ENCODE results near the gene PDE3A. TPM values are rescaled to one million over a fixed set of nuclear protein-coding genes. Genes with fewer than 3 reads are reported as not detected.

Gene PDE3A
- total and polyA plus RNA-seq, 10 of the 15 experiments (the other 5 are each of a cell fraction or from before 2014, with no cell fraction given) = 0.01 to 2.6 (median 1.5) TPM

DNA sequence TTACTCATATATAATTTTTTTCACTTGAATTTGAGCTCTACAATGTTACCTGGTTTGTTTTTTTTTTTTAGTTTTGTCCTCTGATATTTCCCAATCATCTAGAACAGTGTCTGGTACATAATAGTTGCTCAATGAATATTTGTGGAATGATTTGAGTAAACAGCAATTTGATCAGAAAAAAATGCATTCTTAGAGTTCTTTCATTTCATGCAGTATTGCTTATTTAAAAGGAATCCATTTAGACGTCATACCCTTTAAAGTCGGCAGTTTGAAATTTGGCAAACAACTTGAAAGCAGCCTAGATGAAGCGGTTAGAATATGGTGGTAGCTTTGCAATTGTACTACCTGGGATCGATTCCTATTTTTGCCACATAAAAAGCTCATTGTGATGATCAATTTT lies 140.0 kb downstream of the PDE3A start:
- H3K9ac ChIP-seq (ENCODE audit: control insufficient read depth, insufficient read depth, low read length) = no peak overlapping the region
- POLR2A ChIA-PET = no interaction called here
- BruUV-seq (replicated peaks) = no TSS peak
- H4K20me1 ChIP-seq (ENCODE audit: control insufficient read depth, insufficient read depth) = no peaks in the 10 kb centered on the region
- in situ Hi-C loops (cut with MboI) = no loop called here
- H3K4me3 ChIP-seq = no peak overlapping the region
- no peaks in the 10 kb centered on the region for H3K9me3 ChIP-seq (replicated peaks; ENCODE audit: control insufficient read depth, insufficient read depth, low read length)
- TF ChIP-seq PAX5 (IDR thresholded peaks at IDR 0.05; ENCODE audit: borderline replicate concordance, low read depth, low read length) = no peak
- TF ChIP-seq ESRRA (IDR thresholded peaks at IDR 0.05; ENCODE audit: low read length) = no peak
- TF ChIP-seq KAT2A (conservative IDR thresholded peaks at IDR 0.05; ENCODE audit: control insufficient read depth, low read depth, low read length) = no peak
- no peak for TF ChIP-seq CREB1 (IDR thresholded peaks at IDR 0.05; ENCODE audit: low read depth)
- no peak for TF ChIP-seq SMARCA5 (IDR thresholded peaks at IDR 0.05)
- TF ChIP-seq IKZF1 (conservative IDR thresholded peaks at IDR 0.05) = no peak
- TF ChIP-seq MYC (IDR thresholded peaks at IDR 0.05; ENCODE audit: insufficient read depth, insufficient read length, insufficient replicate concordance, low read length, severe bottlenecking) = no peak
- TF ChIP-seq ETV6 (conservative IDR thresholded peaks at IDR 0.05 in 1 of 2, IDR thresholded peaks at IDR 0.05 in 1 of 2; ENCODE audit: borderline replicate concordance in 1 of 2, low read depth in 1 of 2) = no peak
- no peak for TF ChIP-seq ZNF217 (IDR thresholded peaks at IDR 0.05)
- TF ChIP-seq TCF3 (IDR thresholded peaks at IDR 0.05; ENCODE audit: borderline replicate concordance, insufficient read depth, low read depth, low read length) = no peak
- no peak for TF ChIP-seq ELK1 (IDR thresholded peaks at IDR 0.05; ENCODE audit: low read depth, low read length)
- TF ChIP-seq EP300 (IDR thresholded peaks at IDR 0.05; ENCODE audit: borderline replicate concordance in 1 of 2, control insufficient read depth in 1 of 2, low read depth in 2 of 2, low read length in 2 of 2) = no peak
- SMC1A ChIA-PET (ENCODE audit: uncharacterized antibody, unreplicated experiment) = no interaction called here
- no peaks in the 10 kb centered on the region for H3K27me3 ChIP-seq (replicated peaks in 1 of 2; ENCODE audit: control insufficient read depth in 2 of 2, insufficient read depth in 2 of 2, low read length in 1 of 2)
- H3K4me1 ChIP-seq (ENCODE audit: control insufficient read depth, insufficient read depth, low read length) = no peaks in the 10 kb centered on the region
- intact Hi-C loops (cut with micrococcal nuclease; ENCODE audit: unreplicated experiment) = no loop called here
- no peaks in the 10 kb centered on the region for H3K36me3 ChIP-seq (ENCODE audit: control insufficient read depth in 2 of 2, insufficient read depth in 2 of 2, low read length in 1 of 2)
- no peak for ATAC-seq
- no peaks in the 10 kb centered on the region for H3K79me2 ChIP-seq (ENCODE audit: control insufficient read depth, insufficient read depth, low read length)
- RAD21 ChIA-PET (ENCODE audit: unreplicated experiment) = no interaction called here
- no peak overlapping the region for H3K4me2 ChIP-seq (ENCODE audit: control insufficient read depth, insufficient read depth)
- no peak overlapping the region for H2AFZ ChIP-seq (ENCODE audit: control insufficient read depth, low read depth, low read length)
- DNase-seq (ENCODE audit: low read depth, low spot score) = no peak
- CTCF ChIA-PET = no interaction called here
- no peak for FAIRE-seq
- WGBS (ENCODE audit: insufficient coverage, insufficient replicate concordance, low lambda C conversion rate, missing lambda C conversion rate) = 23% methylated on average over 4 of the region's 4 CpGs
- no peak overlapping the region for H3K27ac ChIP-seq (ENCODE audit: control insufficient read depth, insufficient read depth)
